DMS53 treated with DMSO at 0.1 percent for 48 hours (cell line): ENCODE data around the gene CHRNA10.
"Not testable (repeated sequence)": the region's sequence is repeated elsewhere in the genome, so short reads cannot be mapped to it uniquely, and the experiment has no call there.

ENCODE experiments used
- DNase-seq: peaks from one replicate; lab custom pipeline; 2025; ENCODE audit not compliant: unreplicated experiment; lab: John Stamatoyannopoulos, UW

The CHRNA10 gene

DNA sequence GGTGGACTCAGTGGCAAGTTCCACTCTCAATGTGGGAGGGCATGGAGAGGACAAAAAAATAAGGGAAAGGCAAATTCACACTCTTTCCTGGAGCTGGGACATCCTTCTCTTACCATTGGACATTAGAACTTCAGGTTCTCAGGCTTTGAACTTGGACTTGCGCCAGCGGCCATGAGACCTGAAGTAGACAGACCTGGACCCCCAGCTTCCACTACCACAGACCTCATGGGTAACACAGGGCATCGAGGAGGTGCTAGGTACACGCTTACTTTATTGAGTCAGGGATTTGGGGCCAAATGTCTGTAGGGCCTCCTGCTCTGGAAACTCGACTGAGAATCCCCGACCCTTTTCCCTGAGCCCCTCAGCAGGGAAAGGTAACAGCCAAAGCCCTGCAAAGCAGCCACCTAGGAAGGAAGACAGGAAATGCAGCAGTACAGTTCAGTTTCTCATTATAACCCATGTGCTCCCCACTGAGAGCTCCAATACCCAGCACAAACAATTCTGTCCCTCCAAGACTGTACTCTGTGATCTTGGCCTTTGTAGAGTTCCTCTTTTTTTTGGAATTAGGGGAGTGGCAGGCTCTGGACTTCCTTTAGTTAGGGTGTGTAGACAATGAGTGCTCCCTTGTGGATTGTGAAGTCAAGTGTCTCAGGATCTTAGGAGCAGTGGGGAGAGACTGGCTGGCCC, 5.7 kb downstream of the CHRNA10 start:
- no peak for DNase-seq

DNA sequence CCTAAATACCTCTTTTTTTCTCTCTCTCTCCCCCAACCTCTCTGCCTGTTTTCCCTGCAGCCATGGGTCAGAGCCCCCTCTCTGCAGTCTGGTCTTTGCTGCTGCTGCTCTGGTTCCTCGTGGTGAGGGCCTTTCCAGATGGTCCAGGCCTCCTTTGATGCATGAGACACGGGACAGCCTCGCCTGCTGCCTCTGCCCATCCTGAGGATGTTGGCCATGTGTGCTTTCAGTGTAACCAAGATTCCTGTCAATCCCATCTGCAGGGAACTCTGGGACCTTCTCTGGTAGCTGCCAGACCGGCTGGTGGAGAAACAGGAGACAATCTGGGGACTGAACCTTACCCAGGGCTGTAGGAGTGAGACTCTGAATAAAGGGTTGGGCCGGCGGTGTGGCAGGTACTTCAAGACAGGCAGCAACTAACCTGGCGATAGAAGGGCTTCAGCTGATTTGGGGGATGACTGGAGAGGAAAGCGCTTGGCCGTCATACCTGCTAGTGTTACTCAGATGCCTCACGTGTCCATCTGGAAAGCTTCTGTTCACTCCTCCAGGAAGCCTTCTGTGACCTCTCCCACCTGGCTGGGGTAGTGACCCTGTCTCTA, 7.1 kb downstream of the CHRNA10 start:
- DNase-seq, result no peak

DNA sequence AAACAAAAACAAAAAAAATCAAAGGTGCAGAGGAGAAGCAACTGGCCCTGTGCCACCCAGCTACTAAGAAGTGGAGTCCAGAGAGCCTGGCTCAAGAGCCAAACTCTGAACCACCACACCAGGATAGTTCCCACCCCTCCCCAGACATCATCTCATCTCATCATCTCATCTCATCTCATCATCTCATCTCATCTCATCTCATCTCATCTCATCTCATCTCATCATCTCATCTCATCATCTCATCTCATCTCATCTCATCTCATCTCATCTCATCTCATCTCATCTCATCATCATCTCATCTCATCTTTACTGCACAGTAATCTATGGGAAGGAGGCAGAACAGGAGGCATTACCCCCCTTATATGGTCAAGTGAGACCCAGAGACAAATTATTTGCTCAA, 8.3 kb downstream of the CHRNA10 start:
- no peak for DNase-seq

DNA sequence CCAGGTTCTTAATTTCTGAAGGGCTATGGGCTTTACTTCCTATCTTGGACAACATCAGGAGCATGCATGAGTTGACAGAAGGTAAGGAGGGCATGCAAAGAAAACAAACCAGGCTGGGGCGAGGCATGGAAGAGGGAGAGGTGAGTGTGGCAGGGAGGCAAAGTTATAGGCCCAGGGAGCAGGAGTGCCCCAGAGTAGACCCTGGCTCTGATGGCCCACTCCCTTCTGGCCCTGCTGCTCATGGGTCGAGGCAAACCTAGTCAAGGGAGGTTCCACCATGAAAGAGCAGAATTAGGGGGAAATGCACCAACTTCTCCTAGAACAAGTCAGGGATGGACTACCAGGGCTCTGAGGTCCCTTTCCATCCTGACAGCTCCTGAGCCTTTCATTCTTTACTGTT, 10.2 kb downstream of the CHRNA10 start:
- no peak for DNase-seq

DNA sequence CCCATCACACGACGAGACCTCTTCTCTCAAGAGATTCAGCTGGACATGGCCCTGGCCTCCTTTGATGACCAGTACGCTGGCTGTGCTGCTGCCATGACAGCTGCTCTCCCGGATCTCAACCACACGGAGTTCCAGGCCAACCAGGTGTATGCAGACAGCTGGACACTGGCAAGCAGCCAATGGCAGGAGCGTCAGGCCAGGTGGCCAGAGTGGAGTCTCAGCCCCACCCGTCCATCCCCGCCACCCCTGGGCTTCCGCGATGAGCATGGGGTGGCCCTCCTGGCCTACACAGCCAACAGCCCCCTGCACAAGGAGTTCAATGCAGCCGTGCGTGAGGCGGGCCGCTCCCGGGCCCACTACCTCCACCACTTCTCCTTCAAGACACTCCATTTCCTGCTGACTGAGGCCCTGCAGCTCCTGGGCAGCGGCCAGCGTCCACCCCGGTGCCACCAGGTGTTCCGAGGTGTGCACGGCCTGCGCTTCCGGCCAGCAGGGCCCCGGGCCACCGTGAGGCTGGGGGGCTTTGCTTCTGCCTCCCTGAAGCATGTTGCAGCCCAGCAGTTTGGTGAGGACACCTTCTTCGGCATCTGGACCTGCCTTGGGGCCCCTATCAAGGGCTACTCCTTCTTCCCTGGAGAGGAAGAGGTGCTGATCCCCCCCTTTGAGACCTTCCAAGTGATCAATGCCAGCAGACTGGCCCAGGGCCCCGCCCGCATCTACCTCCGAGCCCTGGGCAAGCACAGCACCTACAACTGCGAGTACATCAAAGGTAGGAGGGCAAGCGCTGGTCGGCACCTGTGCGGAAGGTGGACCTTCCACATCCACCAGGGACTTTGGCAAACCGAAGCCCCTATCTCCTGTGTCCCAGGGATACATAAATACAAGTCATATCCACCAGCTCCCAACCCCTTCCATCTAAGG, 11.3 kb downstream of the CHRNA10 start:
- peak; percentile 2 for DNase-seq

DNA sequence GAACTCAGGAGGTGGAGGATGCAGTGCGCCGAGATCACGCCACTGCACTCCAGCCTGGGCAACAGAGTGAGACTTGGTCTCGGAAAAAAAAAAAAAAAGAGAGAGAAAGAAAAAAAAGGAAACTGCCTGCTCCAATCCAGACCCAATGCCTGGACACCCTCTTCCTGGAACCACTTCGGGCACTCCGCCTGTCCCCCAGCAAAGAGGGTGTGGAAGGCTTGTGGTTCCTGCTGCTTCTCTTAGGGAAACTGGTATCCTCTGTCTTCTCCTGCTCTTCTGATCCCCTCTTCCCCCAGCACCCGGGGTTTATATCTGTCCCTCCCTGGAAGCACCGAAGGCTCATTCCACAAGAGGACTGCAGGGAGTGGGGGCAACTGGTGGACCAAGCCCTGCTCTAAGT, 12.9 kb downstream of the CHRNA10 start:
- no peak for DNase-seq

DNA sequence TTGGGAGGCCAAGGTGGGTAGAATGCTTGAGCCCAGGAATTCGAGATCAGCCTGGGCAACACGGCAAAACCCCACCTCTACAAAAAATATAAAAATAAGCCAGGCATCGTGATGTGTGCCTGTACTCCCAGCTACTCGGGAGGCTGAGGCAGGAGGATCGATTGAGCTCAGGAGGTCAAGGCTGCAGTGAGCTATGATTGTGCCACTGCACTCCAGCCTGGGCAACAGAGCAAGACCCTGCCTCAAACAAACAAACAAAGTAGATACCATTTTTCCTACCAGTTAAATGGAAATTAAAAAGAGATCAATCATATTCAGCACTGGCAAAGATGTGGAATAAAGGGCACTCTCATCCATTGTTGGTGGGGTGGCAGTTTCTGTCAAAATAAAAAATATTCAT, 13.9 kb downstream of the CHRNA10 start:
- DNase-seq, result not testable (repeated sequence)

DNA sequence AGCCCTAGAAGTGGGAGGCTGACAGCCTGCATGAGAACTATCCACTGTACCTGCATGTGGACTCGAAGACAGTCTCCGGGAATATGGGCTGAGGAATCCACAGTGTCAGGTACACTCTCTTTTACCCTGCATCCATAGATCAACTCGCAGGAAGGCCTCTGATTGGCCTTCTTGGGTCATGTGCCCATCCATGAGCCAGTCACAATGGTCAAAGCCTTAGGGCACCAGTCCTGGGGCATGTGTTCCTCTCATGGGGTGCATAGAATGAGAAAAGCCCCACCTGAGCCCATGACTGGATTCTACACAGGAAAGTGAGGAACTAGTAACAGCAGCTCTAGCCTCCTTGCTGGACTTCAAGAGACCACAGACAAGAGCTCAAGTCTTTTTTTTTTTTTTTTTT, 15.6 kb downstream of the CHRNA10 start:
- DNase-seq, result no peak

DNA sequence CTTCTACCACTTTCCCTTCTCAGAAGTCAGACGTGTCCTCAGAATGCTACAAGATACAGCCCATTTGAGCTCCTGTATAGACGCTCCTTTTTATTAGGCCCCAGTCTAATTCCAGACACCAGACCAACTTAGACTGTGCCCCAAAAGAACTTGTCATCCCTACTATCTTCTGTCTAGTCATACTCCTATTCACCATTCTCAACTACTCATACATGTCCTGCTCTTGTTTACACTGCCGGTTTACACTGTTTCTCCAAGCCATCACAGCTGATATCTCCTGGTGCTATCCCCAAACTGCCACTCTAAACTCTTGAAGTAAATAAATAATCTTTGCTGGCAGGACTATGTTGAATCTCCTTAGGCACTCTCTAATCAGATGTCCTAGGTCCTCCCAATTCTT, 18.7 kb downstream of the CHRNA10 start:
- DNase-seq, result not testable (repeated sequence)

DNA sequence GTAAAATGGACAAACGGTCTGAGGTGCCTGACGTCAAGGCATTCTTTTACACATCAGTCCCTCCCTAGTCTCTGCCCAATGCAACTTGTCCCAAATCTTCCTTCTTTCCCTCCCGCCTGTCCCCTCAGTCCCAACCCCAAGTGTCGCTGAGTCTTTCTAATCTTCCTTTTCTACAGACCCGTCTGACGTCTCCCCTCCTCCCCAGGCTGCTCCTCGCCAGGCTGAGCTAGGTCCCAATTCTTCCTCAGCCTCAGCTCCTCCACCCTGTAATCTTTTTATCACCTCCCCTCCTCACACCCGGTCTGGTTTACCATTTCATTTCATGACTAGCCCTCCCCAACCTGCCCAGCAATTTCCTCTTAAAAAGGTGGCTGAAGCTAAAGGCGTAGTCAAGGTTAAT, 21.8 kb downstream of the CHRNA10 start:
- not testable (repeated sequence) for DNase-seq

DNA sequence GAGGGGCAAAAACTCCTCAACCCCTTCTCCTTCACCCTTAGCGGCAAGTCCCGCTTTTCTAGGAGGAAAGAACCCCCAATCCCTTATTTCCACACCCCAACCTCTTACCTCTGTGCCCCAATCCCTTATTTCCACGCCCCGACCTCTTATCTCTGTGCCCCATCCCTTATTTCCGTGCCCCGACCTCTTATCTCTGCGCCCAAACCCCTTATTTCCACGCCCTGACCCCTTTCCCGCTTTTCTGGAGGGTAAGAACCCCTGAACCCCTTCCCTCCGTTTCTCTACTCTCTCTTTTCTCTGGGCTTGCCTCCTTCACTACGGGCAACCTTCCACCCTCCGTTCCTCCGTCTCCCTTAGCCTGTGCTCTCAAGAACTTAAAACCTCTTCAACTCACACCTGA, 22.3 kb downstream of the CHRNA10 start:
- not testable (repeated sequence) for DNase-seq

DNA sequence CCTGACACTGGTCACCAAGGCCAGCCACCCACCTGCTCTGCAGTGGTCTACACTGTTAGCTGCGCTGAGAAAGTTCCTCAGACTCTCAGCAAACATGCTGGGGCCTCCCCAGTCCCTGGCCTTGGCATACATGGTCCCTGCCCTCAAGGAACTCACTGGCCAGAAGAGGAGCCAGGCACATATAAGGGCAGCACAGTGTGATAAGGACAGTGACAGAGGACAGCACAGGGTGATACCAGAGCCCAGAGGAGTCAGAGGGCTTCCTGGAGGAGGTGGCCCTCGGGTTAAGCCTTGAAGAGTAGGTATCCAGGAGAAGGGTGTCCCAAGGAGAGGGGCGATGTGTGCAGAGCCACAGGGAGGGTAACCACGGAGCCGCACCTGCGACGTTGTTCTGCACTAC, 25.6 kb downstream of the CHRNA10 start:
- DNase-seq, result no peak

DNA sequence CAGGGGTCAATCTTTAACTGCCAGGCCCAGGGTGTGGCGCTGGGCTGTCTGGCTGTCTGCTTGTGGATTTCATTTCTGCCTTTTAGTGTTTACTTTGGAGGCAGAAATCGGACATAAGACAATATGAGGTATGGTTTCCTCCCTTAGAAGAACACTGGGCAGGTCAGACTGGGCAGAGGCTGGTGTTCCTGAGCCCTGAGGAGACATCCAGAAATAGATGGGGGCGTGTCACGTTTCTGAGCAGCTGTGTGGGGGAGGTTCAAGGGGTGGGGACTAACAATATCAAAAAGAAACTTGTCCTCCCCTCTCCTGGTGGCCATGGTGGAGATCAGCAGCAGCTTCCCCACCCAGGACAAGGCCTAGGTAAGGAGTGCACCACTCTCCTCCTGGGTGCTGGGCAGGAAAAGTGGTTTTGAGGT, 26.4 kb downstream of the CHRNA10 start, which contains the start of gene ART1:
TSS of gene ART1 (plus strand) at position 312 of the 419 bp plus-strand sequence. CDS start 14,086 bp downstream, outside the sequence.
- DNase-seq, result no peak

DNA sequence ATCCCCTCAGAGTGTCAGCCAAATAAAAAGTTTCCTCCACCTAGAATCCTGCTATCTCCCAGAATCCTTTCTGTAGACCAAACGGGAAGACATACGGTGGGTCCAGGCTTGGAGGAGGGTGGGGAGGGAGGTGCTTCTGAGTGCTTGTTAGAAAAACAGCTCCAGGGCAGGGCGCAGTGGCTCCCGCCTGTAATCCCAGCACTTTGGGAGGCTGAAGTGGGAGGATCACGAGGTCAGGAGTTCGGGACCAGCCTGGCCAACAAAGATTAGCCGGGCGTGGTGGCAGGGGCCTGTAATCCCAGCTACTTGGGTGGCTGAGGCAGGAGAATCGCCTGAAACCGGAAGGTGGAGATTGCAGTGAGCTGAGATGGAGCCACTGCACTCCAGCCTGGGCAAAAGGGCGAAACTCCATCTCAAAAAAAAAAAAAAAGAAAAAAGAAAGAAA, 28.1 kb downstream of the CHRNA10 start:
- not testable (repeated sequence) for DNase-seq

DNA sequence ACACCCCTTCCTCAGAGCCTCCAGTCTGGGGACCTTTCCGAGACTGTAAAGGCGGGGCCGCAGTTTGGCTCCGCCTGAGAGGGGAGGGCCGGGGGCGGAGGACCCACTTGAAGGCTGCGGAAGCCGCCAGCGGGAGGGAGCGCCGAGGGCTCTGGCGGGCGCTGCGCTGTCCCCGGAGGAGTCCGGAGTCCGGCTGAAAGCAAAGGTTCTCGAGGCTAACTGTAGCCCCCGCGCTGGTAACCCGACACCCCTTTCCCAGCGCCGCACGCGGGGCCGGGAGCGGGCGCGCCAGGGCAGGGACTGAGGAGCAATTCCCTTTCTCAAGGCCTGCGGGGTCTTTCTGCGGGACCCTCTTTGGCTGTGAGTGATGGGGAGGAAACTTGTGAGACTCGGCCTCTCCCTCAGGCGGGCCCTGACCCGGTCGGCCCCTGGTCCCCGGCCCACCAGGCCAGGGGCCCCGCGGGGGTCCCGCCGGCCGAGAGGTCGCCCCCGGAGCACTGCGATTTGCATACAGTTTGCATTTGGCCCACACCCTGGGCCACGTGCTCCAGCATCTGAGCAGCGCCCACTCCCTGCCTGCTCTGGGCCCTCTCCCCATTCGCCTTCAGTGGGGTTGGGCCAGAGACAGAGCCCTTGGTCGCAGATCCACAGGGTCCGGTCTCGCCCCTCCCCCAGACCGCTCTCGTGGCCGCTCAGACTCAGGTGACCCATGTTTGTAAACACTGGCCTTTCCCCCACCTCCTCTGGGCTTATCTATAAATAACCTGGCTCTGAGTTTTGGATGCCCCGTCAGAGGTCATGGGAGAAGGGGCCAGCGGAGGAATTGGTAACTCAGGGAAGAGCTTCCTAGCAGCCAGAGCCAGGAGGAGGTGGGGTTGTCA, 28.9 kb downstream of the CHRNA10 start:
- DNase-seq, result peak; percentile 58

DNA sequence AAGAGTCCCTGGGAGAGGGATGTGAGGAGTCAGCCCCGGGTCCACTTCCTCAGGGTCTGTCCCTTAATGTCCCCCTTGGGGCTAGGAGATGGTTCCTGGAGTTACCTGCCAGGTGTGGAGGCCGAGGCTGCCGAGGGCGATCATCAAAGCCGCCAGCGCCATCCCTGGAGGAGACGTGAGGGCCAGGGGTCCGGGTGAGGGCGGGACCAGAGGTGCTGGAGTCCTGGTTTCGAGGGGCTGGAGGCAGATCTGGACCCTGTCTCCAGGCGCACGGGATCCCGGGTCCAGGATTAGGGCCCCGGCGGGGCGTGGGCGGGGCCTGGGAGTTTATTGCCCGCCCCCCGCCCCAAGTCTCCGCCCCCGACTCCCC, 29.5 kb downstream of the CHRNA10 start, which contains the start of gene ART5:
TSS of gene ART5 (minus strand) at position 292 of the 370 bp plus-strand sequence. CDS start at position 162, 130 bp downstream.
- no peak for DNase-seq

DNA sequence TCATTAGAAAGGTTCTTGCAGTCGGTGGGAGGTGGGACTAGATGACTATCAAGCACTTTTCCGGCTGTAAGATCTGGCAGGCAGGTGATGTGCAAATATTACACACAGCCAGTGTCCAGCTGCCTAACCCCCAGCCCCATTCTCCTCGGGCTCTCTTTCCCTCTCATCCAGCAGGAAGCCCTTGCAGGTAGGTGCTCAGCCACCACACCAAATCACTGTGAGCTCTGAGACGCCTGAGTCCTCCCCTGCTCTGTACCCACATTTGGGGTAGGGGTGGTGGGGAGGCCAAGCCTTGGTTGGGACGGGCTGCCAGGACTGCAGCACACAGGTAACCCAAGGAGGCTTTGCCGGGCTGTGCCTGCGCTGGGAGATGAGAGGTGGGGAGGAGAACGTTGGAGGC, 30.0 kb downstream of the CHRNA10 start:
- DNase-seq, result no peak

DNA sequence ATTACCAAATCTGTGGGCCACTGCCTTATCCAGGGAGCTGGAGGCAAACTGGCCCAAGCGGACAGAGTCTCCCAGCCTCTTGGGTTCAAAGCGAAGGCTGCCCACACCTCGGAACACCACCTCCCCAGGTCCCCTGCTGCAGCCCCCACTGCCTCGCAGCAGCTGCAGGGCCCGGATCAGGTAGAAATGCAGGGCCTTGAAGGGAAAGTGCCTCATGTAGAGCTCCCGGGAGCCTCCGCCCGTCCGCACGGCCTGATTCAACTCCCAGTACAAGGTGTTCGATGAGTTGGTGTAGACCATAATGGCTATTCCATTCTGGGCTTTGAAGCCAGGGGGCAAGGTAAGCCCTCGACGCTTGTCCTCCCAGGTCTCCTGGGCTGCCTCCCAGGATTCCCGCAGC, 31.3 kb downstream of the CHRNA10 start:
- DNase-seq, result no peak

DNA sequence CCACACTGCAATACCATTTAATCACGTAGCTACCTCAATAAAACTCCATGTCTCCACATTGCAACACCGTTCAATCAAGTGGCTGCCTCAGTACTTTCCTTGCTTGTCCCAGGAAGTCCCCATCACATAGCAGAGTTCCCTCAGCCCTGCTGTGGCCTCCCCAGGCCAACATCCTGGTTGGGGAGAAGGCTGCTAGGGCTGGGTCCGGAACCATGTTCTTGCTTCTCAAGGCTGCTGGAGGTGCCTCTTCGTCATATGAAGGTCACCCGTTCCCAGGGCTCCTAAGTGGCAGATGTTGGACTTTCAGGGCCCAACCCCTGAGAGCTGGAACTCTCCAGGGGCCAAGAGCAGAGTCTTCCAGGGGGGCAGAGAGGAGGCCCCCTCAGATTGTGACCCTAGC, 32.7 kb downstream of the CHRNA10 start:
- no peak for DNase-seq

DNA sequence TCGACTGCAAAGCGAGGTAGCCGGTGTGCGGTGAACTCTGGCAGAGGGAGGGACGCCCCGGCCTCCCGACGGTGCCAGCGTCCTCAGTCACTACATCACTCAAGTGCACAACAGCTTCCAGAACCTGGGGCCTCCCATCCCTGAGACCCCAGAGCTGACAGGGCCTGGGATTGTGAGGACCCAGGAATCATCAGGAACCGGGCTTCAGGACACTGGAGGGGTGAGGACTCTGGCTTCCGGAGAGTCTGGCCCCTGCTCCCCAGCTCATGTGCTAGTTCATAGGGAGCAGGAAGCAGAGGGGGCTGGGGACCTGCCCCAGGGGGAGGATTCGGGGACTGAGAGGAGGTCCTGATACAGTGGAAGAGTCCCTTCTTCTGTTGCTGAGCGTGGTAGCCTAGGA, 34.0 kb downstream of the CHRNA10 start:
- DNase-seq, result no peak
